ENCODE results near the gene DNAAF9. TPM values are rescaled to one million over a fixed set of nuclear protein-coding genes. Genes with fewer than 3 reads are reported as not detected.

Gene DNAAF9
- total RNA-seq, 1 experiment from 2014 or later = 8.1 TPM

DNA sequence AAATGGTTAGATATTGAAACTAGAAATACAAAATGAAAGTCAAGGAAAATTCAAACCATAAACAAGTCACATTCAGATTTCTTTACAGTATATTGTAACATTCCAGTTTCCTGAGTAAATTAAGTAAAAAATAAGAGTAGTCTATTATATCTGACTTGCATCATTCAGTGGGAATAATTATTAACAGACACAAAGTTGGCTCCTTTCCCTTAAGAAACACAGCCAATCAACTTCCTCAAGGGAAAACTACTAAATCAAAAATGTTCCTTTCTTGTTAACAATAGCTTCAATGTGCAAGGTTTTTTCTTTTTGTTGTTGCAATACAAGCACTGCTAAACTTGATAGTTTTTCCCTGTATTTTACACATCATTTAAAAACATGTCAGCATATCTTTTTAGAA, 33.2 kb downstream of the DNAAF9 start:
- ChIA-PET CTCF (no interaction called here), POLR2A (ENCODE audit: low non-redundant PET) (no interaction called here)
- peaks cover 11% of the 10 kb centered on the region for H3K4me1 ChIP-seq (ENCODE audit: insufficient read depth, low read length, poor library complexity, severe bottlenecking)
- H3K27me3 ChIP-seq (replicated peaks; ENCODE audit: insufficient read depth, low read depth, low read length, poor library complexity) = no peaks in the 10 kb centered on the region
- H3K27ac ChIP-seq (ENCODE audit: low read depth, low read length, poor library complexity, severe bottlenecking) = peak overlapping the region; percentile 43
- no peak overlapping the region for H3K4me3 ChIP-seq (ENCODE audit: low read depth, low read length, poor library complexity, severe bottlenecking)
- no TSS peak for BruUV-seq (replicated peaks)
- DNase-seq (ENCODE audit: low spot score) = no peak
- intact Hi-C loops (cut with micrococcal nuclease; ENCODE audit: unreplicated experiment) = no loop called here
- H3K9me3 ChIP-seq (ENCODE audit: low read depth, low read length, poor library complexity, severe bottlenecking) = no peaks in the 10 kb centered on the region
- peaks cover 19% of the 10 kb centered on the region for H3K36me3 ChIP-seq (ENCODE audit: insufficient read depth, low read length, poor library complexity, severe bottlenecking)
- no peak for TF ChIP-seq EZH2 (IDR thresholded peaks at IDR 0.05; ENCODE audit: borderline replicate concordance, low read depth, low read length, poor library complexity, severe bottlenecking)
- TF ChIP-seq, protein P1, sequence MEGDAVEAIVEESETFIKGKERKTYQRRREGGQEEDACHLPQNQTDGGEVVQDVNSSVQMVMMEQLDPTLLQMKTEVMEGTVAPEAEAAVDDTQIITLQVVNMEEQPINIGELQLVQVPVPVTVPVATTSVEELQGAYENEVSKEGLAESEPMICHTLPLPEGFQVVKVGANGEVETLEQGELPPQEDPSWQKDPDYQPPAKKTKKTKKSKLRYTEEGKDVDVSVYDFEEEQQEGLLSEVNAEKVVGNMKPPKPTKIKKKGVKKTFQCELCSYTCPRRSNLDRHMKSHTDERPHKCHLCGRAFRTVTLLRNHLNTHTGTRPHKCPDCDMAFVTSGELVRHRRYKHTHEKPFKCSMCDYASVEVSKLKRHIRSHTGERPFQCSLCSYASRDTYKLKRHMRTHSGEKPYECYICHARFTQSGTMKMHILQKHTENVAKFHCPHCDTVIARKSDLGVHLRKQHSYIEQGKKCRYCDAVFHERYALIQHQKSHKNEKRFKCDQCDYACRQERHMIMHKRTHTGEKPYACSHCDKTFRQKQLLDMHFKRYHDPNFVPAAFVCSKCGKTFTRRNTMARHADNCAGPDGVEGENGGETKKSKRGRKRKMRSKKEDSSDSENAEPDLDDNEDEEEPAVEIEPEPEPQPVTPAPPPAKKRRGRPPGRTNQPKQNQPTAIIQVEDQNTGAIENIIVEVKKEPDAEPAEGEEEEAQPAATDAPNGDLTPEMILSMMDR (conservative IDR thresholded peaks at IDR 0.05; ENCODE audit: low read depth, low read length) = no peak

DNA sequence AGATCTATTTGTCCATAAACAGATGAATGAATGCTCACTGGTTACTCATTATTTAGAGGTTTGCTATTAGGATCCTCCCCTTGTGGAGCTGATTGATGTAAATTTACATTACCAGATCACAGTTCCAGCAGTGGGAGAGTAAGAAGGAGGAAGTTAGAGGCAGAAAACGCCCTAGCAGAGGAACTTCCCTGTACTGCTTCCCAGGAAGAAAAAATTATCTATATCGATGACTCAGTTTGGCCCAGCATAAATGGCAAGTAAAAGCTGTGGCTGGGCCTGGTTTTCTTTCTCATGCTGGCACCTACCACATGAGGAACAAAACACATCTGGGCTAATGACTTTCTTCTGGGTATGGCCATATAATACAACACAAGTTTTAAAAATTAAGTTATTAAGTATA, 35.7 kb downstream of the DNAAF9 start:
- Histone ChIP-seq H3K27ac (ENCODE audit: low read depth, low read length, poor library complexity, severe bottlenecking) (no peak overlapping the region), H3K4me3 (ENCODE audit: low read depth, low read length, poor library complexity, severe bottlenecking) (no peak overlapping the region), H3K9me3 (ENCODE audit: low read depth, low read length, poor library complexity, severe bottlenecking) (no peaks in the 10 kb centered on the region), H3K27me3 (replicated peaks; ENCODE audit: insufficient read depth, low read depth, low read length, poor library complexity) (no peaks in the 10 kb centered on the region), H3K36me3 (ENCODE audit: insufficient read depth, low read length, poor library complexity, severe bottlenecking) (peaks cover 19% of the 10 kb centered on the region), H3K4me1 (ENCODE audit: insufficient read depth, low read length, poor library complexity, severe bottlenecking) (peaks cover 11% of the 10 kb centered on the region)
- no peak for TF ChIP-seq EZH2 (IDR thresholded peaks at IDR 0.05; ENCODE audit: borderline replicate concordance, low read depth, low read length, poor library complexity, severe bottlenecking)
- TF ChIP-seq, protein P1 (conservative IDR thresholded peaks at IDR 0.05; ENCODE audit: low read depth, low read length) = no peak
- no peak for DNase-seq (ENCODE audit: low spot score)
- POLR2A ChIA-PET (ENCODE audit: low non-redundant PET) = interaction anchor here (0.6 kb wide), 1 partner anchor 13 kb away, joined by 3 read pairs; no protein-coding TSS in a partner anchor
- no TSS peak for BruUV-seq (replicated peaks)
- CTCF ChIA-PET = no interaction called here
- intact Hi-C loops (cut with micrococcal nuclease; ENCODE audit: unreplicated experiment) = no loop called here

DNA sequence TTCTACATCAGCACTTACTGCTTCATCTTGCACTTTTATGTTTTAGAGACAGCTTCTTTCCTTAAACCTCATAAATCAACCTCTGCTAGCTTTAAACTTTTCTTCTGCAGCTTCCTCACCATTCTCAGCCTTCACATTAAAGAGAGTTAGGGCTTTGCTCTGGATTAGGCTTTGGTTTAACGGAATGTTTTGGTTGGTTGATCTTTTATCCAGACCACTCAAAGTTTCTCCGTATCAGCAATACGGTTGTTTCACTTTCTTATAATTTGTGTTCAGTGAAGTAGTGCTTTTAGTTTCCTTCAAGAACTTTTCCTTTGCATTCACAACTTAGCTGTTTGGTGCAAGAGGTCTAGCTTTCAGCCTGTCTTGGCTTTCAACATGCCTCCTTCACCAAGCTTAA, 40.4 kb downstream of the DNAAF9 start:
- no peaks in the 10 kb centered on the region for H3K9me3 ChIP-seq (ENCODE audit: low read depth, low read length, poor library complexity, severe bottlenecking)
- H3K27me3 ChIP-seq (replicated peaks; ENCODE audit: insufficient read depth, low read depth, low read length, poor library complexity) = no peaks in the 10 kb centered on the region
- H3K36me3 ChIP-seq (ENCODE audit: insufficient read depth, low read length, poor library complexity, severe bottlenecking) = no peaks in the 10 kb centered on the region
- TF ChIP-seq, protein P1 (conservative IDR thresholded peaks at IDR 0.05; ENCODE audit: low read depth, low read length) = no peak
- TF ChIP-seq EZH2 (IDR thresholded peaks at IDR 0.05; ENCODE audit: borderline replicate concordance, low read depth, low read length, poor library complexity, severe bottlenecking) = no peak
- H3K27ac ChIP-seq (ENCODE audit: low read depth, low read length, poor library complexity, severe bottlenecking) = no peak overlapping the region
- DNase-seq (ENCODE audit: low spot score) = no peak
- no TSS peak for BruUV-seq (replicated peaks)
- intact Hi-C loops (cut with micrococcal nuclease; ENCODE audit: unreplicated experiment) = no loop called here
- H3K4me3 ChIP-seq (ENCODE audit: low read depth, low read length, poor library complexity, severe bottlenecking) = no peak overlapping the region
- ChIA-PET CTCF (interaction anchor here (0.6 kb wide), 1 partner anchor 313 kb away, joined by 3 read pairs; no protein-coding TSS in a partner anchor), POLR2A (ENCODE audit: low non-redundant PET) (no interaction called here)
- no peaks in the 10 kb centered on the region for H3K4me1 ChIP-seq (ENCODE audit: insufficient read depth, low read length, poor library complexity, severe bottlenecking)

All from A673 (cell line).